Placental epithelial cell (primary cell): Measurements from ENCODE around the gene OR7G3. TPM values are rescaled to one million over a fixed set of nuclear protein-coding genes. Genes with fewer than 3 reads are reported as not detected.

Experiments
- small RNA-seq: library from RNA; depleted of rRNA; stranded (forward); fragments of <200 nt; gene quantifications from one replicate; pipeline ENCODE3, GENCODE V24; 2012
- total RNA-seq: library from RNA; depleted of rRNA; stranded (reverse); fragments of >200 nt; gene quantifications from 2 replicates; pipeline ENCODE4 v1.2.3, GENCODE V29; 2012

The OR7G3 gene
- total RNA-seq: not detected in 2 replicates

GRCh38 chr19:9126900-9127405 is at the start of gene OR7G3:
Gene OR7G3, minus strand, starts transcription at chr19:9126950. Its CDS starts 0 bp downstream, at chr19:9126950.

GRCh38 chr19:9140159-9140874 is 13.6 kb upstream of the OR7G3 start, which contains the start of gene ZNF317:
Gene ZNF317, plus strand, starts transcription at chr19:9140397. Its CDS starts 15,620 bp downstream, at chr19:9156017.

GRCh38 chr19:9115307-9115813 is 11.4 kb downstream of the OR7G3 start, which contains the start of gene OR7G1:
Gene OR7G1, minus strand, starts transcription at chr19:9115763. Its CDS starts 0 bp downstream, at chr19:9115763.

GRCh38 chr19:9107375-9107774 is 19.4 kb downstream of the OR7G3 start, which contains the start of gene OR7G2:
Gene OR7G2, minus strand, starts transcription at chr19:9107475. Its CDS starts 4,232 bp downstream, at chr19:9103243.

GRCh38 chr19:9086761-9087160 is 40.0 kb downstream of the OR7G3 start, which contains the start of gene OR1M1:
Gene OR1M1, plus strand, starts transcription at chr19:9087061. Its CDS starts 6,184 bp downstream, at chr19:9093245.

Small RNA genes within 50 kb of the gene (small RNA-seq; reads per million reads assigned to genes)
- not detected for gene OR1M4P

Other genes starting within 250 kb of the OR7G3 start
- 34.2 and 36.1 TPM in 2 replicates for gene MUC16, start 116.5 kb downstream of the OR7G3 start, total RNA-seq
- not detected in 2 replicates for gene OR1M1, start 39.9 kb downstream of the OR7G3 start, total RNA-seq
- gene OR7G2, start 19.5 kb downstream of the OR7G3 start, total RNA-seq: not detected in 2 replicates
- gene OR7G1, start 11.2 kb downstream of the OR7G3 start, total RNA-seq: not detected in 2 replicates
- gene ZNF317, start 13.4 kb upstream of the OR7G3 start, total RNA-seq: 20.6 and 21.2 TPM in 2 replicates
- 0.39 TPM in 1 of 2 replicates, not detected in the other for gene OR7D2, start 52.0 kb upstream of the OR7G3 start, total RNA-seq
- not detected in 2 replicates for gene OR7D4, start 92.6 kb upstream of the OR7G3 start, total RNA-seq
- gene OR7E24, start 124.0 kb upstream of the OR7G3 start, total RNA-seq: not detected in 2 replicates
- 8.6 and 19.3 TPM in 2 replicates for gene ZNF699, start 182.9 kb upstream of the OR7G3 start, total RNA-seq
- gene ZNF559, start 197.2 kb upstream of the OR7G3 start, total RNA-seq: 7.5 and 15.3 TPM in 2 replicates
- gene ZNF177, start 236.1 kb upstream of the OR7G3 start, total RNA-seq: 0.87 and 1.2 TPM in 2 replicates